Activated T-cell treated with anti-CD3 and anti-CD28 coated beads, Interleukin-2, amount 50 U/mL, for 48 hours (primary cell): Measurements from ENCODE around the gene LBH.
"Not testable (repeated sequence)": the region's sequence is repeated elsewhere in the genome, so short reads cannot be mapped to it uniquely, and the experiment has no call there.

Experiments
- DNase-seq, 2 experiments: peaks; one replicate each; pipeline ENCODE4 v3.0.0-alpha.2; 2020

The LBH gene

GRCh38 chr2:30259071-30259470 is 27.7 kb downstream of the LBH start:
- DNase-seq: no peak

- DNase-seq: no peak
Observed at GRCh38 chr2:30259827-30260679, 28.7 kb downstream of the LBH start.

GRCh38 chr2:30260941-30261340 is 29.6 kb downstream of the LBH start:
- DNase-seq: no peak

GRCh38 chr2:30261695-30262211 is 30.4 kb downstream of the LBH start:
- peak in 1 of 2 experiments; percentile 15 for DNase-seq

GRCh38 chr2:30262716-30263309 is 31.5 kb downstream of the LBH start:
- peak; percentile 13 to 17 for DNase-seq

GRCh38 chr2:30264274-30264673 is 32.9 kb downstream of the LBH start:
- peak; percentile 18 to 19 for DNase-seq

GRCh38 chr2:30265052-30266015 is 34.0 kb downstream of the LBH start:
- peak; percentile 19 to 26 for DNase-seq

- peak; percentile 66 to 69 for DNase-seq
Observed at GRCh38 chr2:30266051-30266621, 34.8 kb downstream of the LBH start.

GRCh38 chr2:30266705-30267104 is 35.4 kb downstream of the LBH start:
- no peak for DNase-seq

- peak; percentile 82 for DNase-seq
Observed at GRCh38 chr2:30267161-30267975, 36.0 kb downstream of the LBH start.

GRCh38 chr2:30268296-30268871 is 37.0 kb downstream of the LBH start:
- DNase-seq: no peak

- not testable (repeated sequence) for DNase-seq
Observed at GRCh38 chr2:30269114-30269770, 37.9 kb downstream of the LBH start.

GRCh38 chr2:30269771-30270145 is 38.4 kb downstream of the LBH start:
- no peak for DNase-seq

- no peak for DNase-seq
Observed at GRCh38 chr2:30270166-30270565, 38.8 kb downstream of the LBH start.

- DNase-seq: no peak
Observed at GRCh38 chr2:30271301-30271700, 40.0 kb downstream of the LBH start.

GRCh38 chr2:30272286-30272685 is 41.0 kb downstream of the LBH start:
- no peak for DNase-seq

GRCh38 chr2:30272761-30273573 is 41.6 kb downstream of the LBH start:
- peak; percentile 60 to 62 for DNase-seq

- DNase-seq: peak in 1 of 2 experiments; percentile 49
Observed at GRCh38 chr2:30273574-30273929, 42.2 kb downstream of the LBH start.

GRCh38 chr2:30275256-30275655 is 43.9 kb downstream of the LBH start:
- DNase-seq: no peak

- peak; percentile 45 to 55 for DNase-seq
Observed at GRCh38 chr2:30276455-30276911, 45.1 kb downstream of the LBH start.
